HL-60 (cell line): ENCODE data around the gene RB1.
A peak's percentile ranks its signal among the peaks of the same experiment; 100 is the strongest.

ENCODE experiments used
- DNase-seq, 2 experiments: peaks; one replicate each; pipeline ENCODE4 v3.0.0-alpha.2; 2010 to 2020; ENCODE audit warnings: low read depth in 1 of 2, low spot score in 1 of 2
- H3K27ac ChIP-seq: fragments of 250-450 bp; sonication (Bioruptor Pico); replicated peaks from 2 replicates; pipeline ENCODE4 v1.5.1; 2020; ENCODE audit warnings: mild to moderate bottlenecking, moderate library complexity
- H3K27me3 ChIP-seq: fragments of 250-450 bp; sonication (Bioruptor Pico); 2 replicates; pipeline ENCODE4 v1.5.1; 2021; ENCODE audit warnings: mild to moderate bottlenecking, moderate library complexity; ENCODE audit not compliant: insufficient read depth, poor library complexity, severe bottlenecking
- H3K4me3 ChIP-seq: replicated peaks from 2 replicates; pipeline ENCODE4 v1.5.1; 2011; ENCODE audit warnings: mild to moderate bottlenecking, control low read depth, low read length; ENCODE audit not compliant: insufficient read depth
- CTCF ChIP-seq: IDR thresholded peaks from one replicate; pipeline ENCODE4 v1.5.1; 2011; ENCODE audit warnings: low read length, control low read depth, inconsistent platforms; ENCODE audit not compliant: insufficient read depth
- GABPA ChIP-seq: IDR thresholded peaks from 2 replicates; pipeline ENCODE4 v1.6.1; 2012; ENCODE audit warnings: low read depth
- POLR2AphosphoS5 ChIP-seq: IDR thresholded peaks from 2 replicates; pipeline ENCODE4 v1.6.1; 2012; ENCODE audit warnings: low read depth
- SPI1 ChIP-seq: IDR thresholded peaks from 2 replicates; pipeline ENCODE4 v1.6.1; 2012; ENCODE audit warnings: low read depth, mild to moderate bottlenecking, borderline replicate concordance
- TF ChIP-seq, protein P1 (sequence below): IDR thresholded peaks from 2 replicates; pipeline ENCODE4 v1.6.1; 2012; ENCODE audit warnings: low read depth; ENCODE audit not compliant: insufficient replicate concordance

Gene RB1

DNA sequence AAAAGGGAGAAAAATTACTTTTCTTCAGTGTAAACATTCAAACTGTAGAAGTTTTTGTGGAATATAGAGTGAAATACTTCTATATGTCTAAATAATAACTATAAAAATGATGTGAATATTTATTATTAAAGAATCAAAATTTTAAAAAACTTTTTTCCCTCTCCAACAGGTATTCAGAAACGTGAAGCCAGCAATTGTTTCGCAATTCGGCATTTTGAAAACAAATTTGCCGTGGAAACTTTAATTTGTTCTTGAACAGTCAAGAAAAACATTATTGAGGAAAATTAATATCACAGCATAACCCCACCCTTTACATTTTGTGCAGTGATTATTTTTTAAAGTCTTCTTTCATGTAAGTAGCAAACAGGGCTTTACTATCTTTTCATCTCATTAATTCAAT lies 42.6 kb upstream of the RB1 start:
- TF ChIP-seq GABPA, result no peak
- Histone ChIP-seq H3K4me3 (no peak overlapping the region), H3K27ac (no peak overlapping the region), H3K27me3 (no peaks in the 10 kb centered on the region)
- no peak for DNase-seq

DNA sequence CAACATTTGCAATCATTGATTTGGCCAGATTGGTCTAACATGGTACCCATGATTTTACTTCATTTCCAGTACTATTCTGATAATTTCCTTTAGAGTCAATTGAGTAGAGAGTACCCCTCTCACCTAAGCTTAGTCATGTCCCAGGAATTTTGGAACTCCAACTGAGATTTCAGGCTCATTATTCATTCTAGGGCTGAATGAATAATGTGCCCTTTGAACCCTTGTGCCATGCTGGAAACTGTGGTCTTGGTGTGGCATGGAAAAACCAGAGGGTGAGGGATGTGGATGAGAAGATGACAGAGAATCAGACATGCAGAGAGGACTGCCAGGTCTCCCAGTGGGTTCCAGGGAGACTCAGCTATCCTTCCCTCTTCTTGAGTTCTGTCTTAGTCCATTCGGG lies 40.4 kb upstream of the RB1 start:
- no peak for TF ChIP-seq POLR2AphosphoS5
- TF ChIP-seq, protein P1, sequence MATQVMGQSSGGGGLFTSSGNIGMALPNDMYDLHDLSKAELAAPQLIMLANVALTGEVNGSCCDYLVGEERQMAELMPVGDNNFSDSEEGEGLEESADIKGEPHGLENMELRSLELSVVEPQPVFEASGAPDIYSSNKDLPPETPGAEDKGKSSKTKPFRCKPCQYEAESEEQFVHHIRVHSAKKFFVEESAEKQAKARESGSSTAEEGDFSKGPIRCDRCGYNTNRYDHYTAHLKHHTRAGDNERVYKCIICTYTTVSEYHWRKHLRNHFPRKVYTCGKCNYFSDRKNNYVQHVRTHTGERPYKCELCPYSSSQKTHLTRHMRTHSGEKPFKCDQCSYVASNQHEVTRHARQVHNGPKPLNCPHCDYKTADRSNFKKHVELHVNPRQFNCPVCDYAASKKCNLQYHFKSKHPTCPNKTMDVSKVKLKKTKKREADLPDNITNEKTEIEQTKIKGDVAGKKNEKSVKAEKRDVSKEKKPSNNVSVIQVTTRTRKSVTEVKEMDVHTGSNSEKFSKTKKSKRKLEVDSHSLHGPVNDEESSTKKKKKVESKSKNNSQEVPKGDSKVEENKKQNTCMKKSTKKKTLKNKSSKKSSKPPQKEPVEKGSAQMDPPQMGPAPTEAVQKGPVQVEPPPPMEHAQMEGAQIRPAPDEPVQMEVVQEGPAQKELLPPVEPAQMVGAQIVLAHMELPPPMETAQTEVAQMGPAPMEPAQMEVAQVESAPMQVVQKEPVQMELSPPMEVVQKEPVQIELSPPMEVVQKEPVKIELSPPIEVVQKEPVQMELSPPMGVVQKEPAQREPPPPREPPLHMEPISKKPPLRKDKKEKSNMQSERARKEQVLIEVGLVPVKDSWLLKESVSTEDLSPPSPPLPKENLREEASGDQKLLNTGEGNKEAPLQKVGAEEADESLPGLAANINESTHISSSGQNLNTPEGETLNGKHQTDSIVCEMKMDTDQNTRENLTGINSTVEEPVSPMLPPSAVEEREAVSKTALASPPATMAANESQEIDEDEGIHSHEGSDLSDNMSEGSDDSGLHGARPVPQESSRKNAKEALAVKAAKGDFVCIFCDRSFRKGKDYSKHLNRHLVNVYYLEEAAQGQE, result no peak
- no peak for TF ChIP-seq CTCF
- TF ChIP-seq SPI1, result no peak
- no peak for TF ChIP-seq GABPA
- H3K4me3 ChIP-seq, result no peak overlapping the region
- no peaks in the 10 kb centered on the region for H3K27me3 ChIP-seq
- no peak overlapping the region for H3K27ac ChIP-seq
- DNase-seq, result no peak

DNA sequence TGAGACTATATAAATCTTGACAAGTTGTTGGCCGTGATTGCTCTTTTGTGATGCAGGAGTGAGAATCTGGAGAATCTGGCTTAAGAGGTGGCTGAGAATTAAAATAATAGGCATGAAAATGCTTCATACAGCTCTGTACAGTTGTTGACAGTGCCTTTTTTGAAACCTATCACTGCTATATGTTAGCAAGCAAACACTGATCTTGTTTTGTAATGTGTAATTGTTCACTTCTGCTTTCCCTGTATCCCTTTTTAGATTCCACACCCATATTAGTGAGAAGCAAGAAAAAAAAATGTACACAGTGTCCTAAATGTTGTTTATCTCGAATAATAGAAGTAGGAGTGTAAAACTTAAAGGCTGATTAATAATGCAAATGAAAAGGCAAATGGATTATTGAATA lies 39.5 kb upstream of the RB1 start:
- H3K27me3 ChIP-seq, result no peaks in the 10 kb centered on the region
- no peak overlapping the region for H3K4me3 ChIP-seq
- DNase-seq, result no peak
- no peak overlapping the region for H3K27ac ChIP-seq
- TF ChIP-seq CTCF, result no peak
- peak; percentile 44; the same call in 1 of the 2 replicates for TF ChIP-seq SPI1

DNA sequence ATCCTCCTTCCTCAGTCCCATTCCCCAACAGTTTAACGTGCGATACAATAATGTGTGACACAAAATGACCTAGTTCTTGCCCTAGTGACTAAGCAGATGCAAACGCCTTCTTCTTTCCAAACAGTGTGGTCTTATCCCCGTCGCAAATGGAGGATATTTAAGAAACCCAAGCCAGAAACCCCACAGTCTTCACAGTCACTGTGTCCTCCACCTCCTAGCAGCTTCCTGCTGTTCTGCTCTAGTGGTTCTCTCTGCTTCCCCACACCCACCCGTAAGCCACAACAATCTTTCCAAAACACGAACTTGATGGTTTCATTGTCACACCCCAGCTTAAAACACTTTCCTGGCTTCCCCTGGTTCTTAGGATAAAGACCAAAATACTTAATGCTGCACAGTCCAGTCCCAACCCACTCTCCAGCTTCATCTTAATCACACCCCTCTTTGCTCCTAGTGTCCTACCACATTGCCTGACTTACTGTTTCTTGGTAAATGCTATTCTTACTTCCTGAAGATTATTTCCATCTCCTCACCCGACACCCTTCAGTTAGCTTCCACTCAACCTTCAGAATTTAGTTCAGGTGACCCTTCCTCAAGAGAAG lies 38.2 kb upstream of the RB1 start:
- H3K27me3 ChIP-seq, result no peaks in the 10 kb centered on the region
- H3K4me3 ChIP-seq, result no peak overlapping the region
- TF ChIP-seq, protein P1, result no peak
- TF ChIP-seq SPI1 (no peak), GABPA (no peak), CTCF (no peak)
- DNase-seq, result peak in 1 of 2 experiments; percentile 34
- H3K27ac ChIP-seq, result no peak overlapping the region
